ENCODE measurements around the gene TNPO3.

Gene TNPO3

GRCh38 chr7:128985660-128986059 is 69.3 kb downstream of the TNPO3 start:
- no peak overlapping the region for H4K91ac ChIP-seq (ENCODE audit: low read depth, low read length)
- no peaks in the 10 kb centered on the region for H3K27me3 ChIP-seq (ENCODE audit: insufficient read depth, low read length)
- no peak overlapping the region for H2AFZ ChIP-seq (ENCODE audit: insufficient read depth, low read length, poor library complexity)
- no peak overlapping the region for H3K23ac ChIP-seq (ENCODE audit: low read length)
- no peak overlapping the region for H4K12ac ChIP-seq (ENCODE audit: low read depth, low read length)
- H3K9ac ChIP-seq (ENCODE audit: low read length) = no peak overlapping the region
- no peak overlapping the region for H3K18ac ChIP-seq (ENCODE audit: low read length)
- H3K79me1 ChIP-seq (ENCODE audit: low read length) = no peaks in the 10 kb centered on the region
- no peaks in the 10 kb centered on the region for H3K4me1 ChIP-seq (ENCODE audit: control insufficient read depth in 1 of 2, insufficient read depth in 2 of 2, low read length in 2 of 2)
- peaks cover 17 to 23% of the 10 kb centered on the region in 2 experiments for H3K36me3 ChIP-seq (ENCODE audit: control insufficient read depth in 1 of 2, insufficient read depth in 2 of 2, low read length in 2 of 2)
- no peak overlapping the region for H3K27ac ChIP-seq (ENCODE audit: low read depth, low read length)
- no peak overlapping the region for H3K4me2 ChIP-seq (ENCODE audit: low read length)
- H2BK12ac ChIP-seq (ENCODE audit: low read length) = no peak overlapping the region
- H3K4me3 ChIP-seq (ENCODE audit: low read depth, low read length) = no peak overlapping the region
- H3K79me2 ChIP-seq (ENCODE audit: control insufficient read depth, insufficient read depth, low read length, poor library complexity) = no peaks in the 10 kb centered on the region
- H3K14ac ChIP-seq (ENCODE audit: low read length) = no peak overlapping the region
- H3K4ac ChIP-seq (ENCODE audit: low read depth, low read length) = no peak overlapping the region
- no peak overlapping the region for H2AK5ac ChIP-seq (ENCODE audit: low read length)
- no peak for DNase-seq
- H2BK120ac ChIP-seq (ENCODE audit: insufficient read depth, low read length, poor library complexity) = no peak overlapping the region
- H4K8ac ChIP-seq (ENCODE audit: low read depth, low read length) = no peak overlapping the region
- no peaks in the 10 kb centered on the region for H3K9me3 ChIP-seq (ENCODE audit: insufficient read depth, low read depth, low read length)
- H2BK5ac ChIP-seq (ENCODE audit: low read depth, low read length, poor library complexity) = no peak overlapping the region

- Histone ChIP-seq H3K4ac (ENCODE audit: low read depth, low read length) (no peak overlapping the region), H3K27ac (ENCODE audit: low read depth, low read length) (no peak overlapping the region), H3K79me2 (ENCODE audit: control insufficient read depth, insufficient read depth, low read length, poor library complexity) (no peaks in the 10 kb centered on the region), H3K4me3 (ENCODE audit: low read depth, low read length) (no peak overlapping the region), H2BK5ac (ENCODE audit: low read depth, low read length, poor library complexity) (no peak overlapping the region), H2BK12ac (ENCODE audit: low read length) (no peak overlapping the region), H3K36me3 (ENCODE audit: control insufficient read depth in 1 of 2, insufficient read depth in 2 of 2, low read length in 2 of 2) (peaks cover 15 to 33% of the 10 kb centered on the region in 2 experiments), H2AFZ (ENCODE audit: insufficient read depth, low read length, poor library complexity) (no peak overlapping the region), H3K14ac (ENCODE audit: low read length) (no peak overlapping the region), H3K23ac (ENCODE audit: low read length) (no peak overlapping the region), H4K12ac (ENCODE audit: low read depth, low read length) (no peak overlapping the region), H3K27me3 (ENCODE audit: insufficient read depth, low read length) (no peaks in the 10 kb centered on the region), H3K9me3 (ENCODE audit: insufficient read depth, low read depth, low read length) (no peaks in the 10 kb centered on the region), H3K9ac (ENCODE audit: low read length) (no peak overlapping the region), H3K18ac (ENCODE audit: low read length) (no peak overlapping the region), H4K8ac (ENCODE audit: low read depth, low read length) (no peak overlapping the region), H2AK5ac (ENCODE audit: low read length) (no peak overlapping the region), H2BK120ac (ENCODE audit: insufficient read depth, low read length, poor library complexity) (no peak overlapping the region), H3K4me1 (ENCODE audit: control insufficient read depth in 1 of 2, insufficient read depth in 2 of 2, low read length in 2 of 2) (no peaks in the 10 kb centered on the region), H3K4me2 (ENCODE audit: low read length) (no peak overlapping the region), H4K91ac (ENCODE audit: low read depth, low read length) (no peak overlapping the region), H3K79me1 (ENCODE audit: low read length) (no peaks in the 10 kb centered on the region)
- no peak for DNase-seq
- WGBS (ENCODE audit: extremely low coverage, insufficient coverage, insufficient read length) = no CpG with 5 or more reads among the region's 2 CpGs
Measured at GRCh38 chr7:128982105-128982504, 72.8 kb downstream of the TNPO3 start.

DNA sequence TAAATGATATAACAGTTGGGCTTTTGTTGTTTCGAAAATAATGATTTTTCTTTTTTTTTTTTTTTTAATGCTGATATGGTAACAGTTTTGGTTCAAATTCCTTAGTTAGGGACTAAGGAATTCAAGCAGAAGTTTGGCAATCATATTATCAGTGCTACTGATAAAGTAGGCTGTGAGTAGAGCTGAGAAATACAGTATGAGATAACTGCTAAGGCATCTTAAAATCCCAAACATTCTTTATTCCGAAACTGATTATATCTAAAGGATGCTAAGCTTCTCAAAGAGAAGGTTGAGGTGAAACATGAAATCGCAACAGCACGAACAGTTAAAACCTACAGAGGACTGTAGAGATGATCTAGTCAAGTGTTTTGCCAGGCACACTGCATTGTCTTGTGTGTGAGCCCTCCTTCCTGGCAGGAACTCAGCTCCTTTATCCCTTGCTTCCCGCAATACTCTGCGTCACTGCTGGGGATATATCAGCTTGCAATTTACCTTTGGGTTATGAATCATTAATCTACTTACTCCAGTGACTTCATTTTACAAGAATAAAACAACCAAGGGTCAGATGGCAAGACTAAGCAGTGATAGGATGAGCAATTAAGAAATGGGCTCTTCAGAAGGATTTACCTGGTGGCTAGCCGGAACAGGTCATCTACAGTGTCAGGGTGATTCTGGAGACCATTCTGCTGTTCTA is 80.5 kb downstream of the TNPO3 start:
- no peak overlapping the region for H2BK5ac ChIP-seq (ENCODE audit: low read depth, low read length, poor library complexity)
- H3K9ac ChIP-seq (ENCODE audit: low read length) = no peak overlapping the region
- no peaks in the 10 kb centered on the region for H3K79me1 ChIP-seq (ENCODE audit: low read length)
- no peaks in the 10 kb centered on the region for H3K9me3 ChIP-seq (ENCODE audit: insufficient read depth, low read depth, low read length)
- no peak overlapping the region for H3K4me2 ChIP-seq (ENCODE audit: low read length)
- H3K4ac ChIP-seq (ENCODE audit: low read depth, low read length) = no peak overlapping the region
- no peak overlapping the region for H3K4me3 ChIP-seq (ENCODE audit: low read depth, low read length)
- H3K27me3 ChIP-seq (ENCODE audit: insufficient read depth, low read length) = no peaks in the 10 kb centered on the region
- no peak overlapping the region for H2BK12ac ChIP-seq (ENCODE audit: low read length)
- H2AFZ ChIP-seq (ENCODE audit: insufficient read depth, low read length, poor library complexity) = no peak overlapping the region
- no peak overlapping the region for H2BK120ac ChIP-seq (ENCODE audit: insufficient read depth, low read length, poor library complexity)
- no peak overlapping the region for H3K14ac ChIP-seq (ENCODE audit: low read length)
- no CpG with 5 or more reads among the region's 7 CpGs for whole genome bisulfite sequencing (ENCODE audit: extremely low coverage, insufficient coverage, insufficient read length)
- H3K18ac ChIP-seq (ENCODE audit: low read length) = no peak overlapping the region
- H4K8ac ChIP-seq (ENCODE audit: low read depth, low read length) = no peak overlapping the region
- H3K27ac ChIP-seq (ENCODE audit: low read depth, low read length) = no peak overlapping the region
- H2AK5ac ChIP-seq (ENCODE audit: low read length) = no peak overlapping the region
- no peaks in the 10 kb centered on the region for H3K79me2 ChIP-seq (ENCODE audit: control insufficient read depth, insufficient read depth, low read length, poor library complexity)
- H3K23ac ChIP-seq (ENCODE audit: low read length) = no peak overlapping the region
- peaks cover 23 to 44% of the 10 kb centered on the region in 2 experiments for H3K36me3 ChIP-seq (ENCODE audit: control insufficient read depth in 1 of 2, insufficient read depth in 2 of 2, low read length in 2 of 2)
- DNase-seq = peak; percentile 27 to 78
- no peak overlapping the region for H4K91ac ChIP-seq (ENCODE audit: low read depth, low read length)
- H4K12ac ChIP-seq (ENCODE audit: low read depth, low read length) = no peak overlapping the region
- H3K4me1 ChIP-seq (ENCODE audit: control insufficient read depth in 1 of 2, insufficient read depth in 2 of 2, low read length in 2 of 2) = no peaks in the 10 kb centered on the region

GRCh38 chr7:128968624-128969023 is 86.3 kb downstream of the TNPO3 start:
- no peaks in the 10 kb centered on the region for H3K9me3 ChIP-seq (ENCODE audit: insufficient read depth, low read depth, low read length)
- no peaks in the 10 kb centered on the region for H3K27me3 ChIP-seq (ENCODE audit: insufficient read depth, low read length)
- no peak overlapping the region for H2BK12ac ChIP-seq (ENCODE audit: low read length)
- H3K79me2 ChIP-seq (ENCODE audit: control insufficient read depth, insufficient read depth, low read length, poor library complexity) = no peaks in the 10 kb centered on the region
- H3K4me3 ChIP-seq (ENCODE audit: low read depth, low read length) = no peak overlapping the region
- H3K14ac ChIP-seq (ENCODE audit: low read length) = no peak overlapping the region
- H4K8ac ChIP-seq (ENCODE audit: low read depth, low read length) = no peak overlapping the region
- no peak overlapping the region for H2AK5ac ChIP-seq (ENCODE audit: low read length)
- H2AFZ ChIP-seq (ENCODE audit: insufficient read depth, low read length, poor library complexity) = no peak overlapping the region
- no CpG with 5 or more reads among the region's 1 CpG for WGBS (ENCODE audit: extremely low coverage, insufficient coverage, insufficient read length)
- DNase-seq = no peak
- H2BK5ac ChIP-seq (ENCODE audit: low read depth, low read length, poor library complexity) = no peak overlapping the region
- no peak overlapping the region for H4K12ac ChIP-seq (ENCODE audit: low read depth, low read length)
- no peak overlapping the region for H2BK120ac ChIP-seq (ENCODE audit: insufficient read depth, low read length, poor library complexity)
- no peak overlapping the region for H4K91ac ChIP-seq (ENCODE audit: low read depth, low read length)
- no peak overlapping the region for H3K4ac ChIP-seq (ENCODE audit: low read depth, low read length)
- peaks cover 14 to 31% of the 10 kb centered on the region in 2 experiments for H3K36me3 ChIP-seq (ENCODE audit: control insufficient read depth in 1 of 2, insufficient read depth in 2 of 2, low read length in 2 of 2)
- H3K4me2 ChIP-seq (ENCODE audit: low read length) = no peak overlapping the region
- no peak overlapping the region for H3K27ac ChIP-seq (ENCODE audit: low read depth, low read length)
- no peaks in the 10 kb centered on the region for H3K79me1 ChIP-seq (ENCODE audit: low read length)
- H3K4me1 ChIP-seq (ENCODE audit: control insufficient read depth in 1 of 2, insufficient read depth in 2 of 2, low read length in 2 of 2) = no peaks in the 10 kb centered on the region
- H3K23ac ChIP-seq (ENCODE audit: low read length) = no peak overlapping the region
- H3K9ac ChIP-seq (ENCODE audit: low read length) = no peak overlapping the region
- H3K18ac ChIP-seq (ENCODE audit: low read length) = no peak overlapping the region

All from trophoblast cell (in vitro differentiated cells and primary cell).